ENCODE data around the gene RSPH9. TPM values are rescaled to one million over a fixed set of nuclear protein-coding genes. Genes with fewer than 3 reads are reported as not detected.
A peak's percentile ranks its signal among the peaks of the same experiment; 100 is the strongest.
"Not testable (repeated sequence)": the region's sequence is repeated elsewhere in the genome, so short reads cannot be mapped to it uniquely, and the experiment has no call there.

RSPH9 gene
- total RNA-seq, 1 donor from 2014 or later = under 0.01 TPM

GRCh38 chr6:43629505-43630300 lies 15.1 kb upstream of the RSPH9 start:
- DNase-seq (ENCODE audit: low read depth) (peak; percentile 97), FAIRE-seq (peak; percentile 89)
- H3K36me3 ChIP-seq (ENCODE audit: control insufficient read depth, insufficient read depth, low read length) = peaks cover 15% of the 10 kb centered on the region
- H3K27me3 ChIP-seq (ENCODE audit: control insufficient read depth, insufficient read depth, low read length) = no peaks in the 10 kb centered on the region
- no peak for TF ChIP-seq CTCF (IDR thresholded peaks at IDR 0.05; ENCODE audit: insufficient read depth, low read length, severe bottlenecking)
- peak overlapping the region; percentile 91 for H3K4me3 ChIP-seq (ENCODE audit: low read depth, low read length)

- FAIRE-seq = no peak
- no peaks in the 10 kb centered on the region for H3K27me3 ChIP-seq (ENCODE audit: control insufficient read depth, insufficient read depth, low read length)
- peaks cover 3% of the 10 kb centered on the region for H3K36me3 ChIP-seq (ENCODE audit: control insufficient read depth, insufficient read depth, low read length)
- TF ChIP-seq CTCF (IDR thresholded peaks at IDR 0.05; ENCODE audit: insufficient read depth, low read length, severe bottlenecking) = no peak
- no peak overlapping the region for H3K4me3 ChIP-seq (ENCODE audit: low read depth, low read length)
- DNase-seq (ENCODE audit: low read depth) = no peak
Measured at GRCh38 chr6:43630980-43631619, 13.7 kb upstream of the RSPH9 start.

GRCh38 chr6:43633002-43633401 lies 11.8 kb upstream of the RSPH9 start:
- H3K27me3 ChIP-seq (ENCODE audit: control insufficient read depth, insufficient read depth, low read length); H3K4me3 ChIP-seq (ENCODE audit: low read depth, low read length); FAIRE-seq; DNase-seq (ENCODE audit: low read depth); H3K36me3 ChIP-seq (ENCODE audit: control insufficient read depth, insufficient read depth, low read length): not testable (repeated sequence)

GRCh38 chr6:43634702-43635303 lies 10.0 kb upstream of the RSPH9 start:
- Histone ChIP-seq H3K27me3 (ENCODE audit: control insufficient read depth, insufficient read depth, low read length) (no peaks in the 10 kb centered on the region), H3K36me3 (ENCODE audit: control insufficient read depth, insufficient read depth, low read length) (peaks cover 5% of the 10 kb centered on the region), H3K4me3 (ENCODE audit: low read depth, low read length) (no peak overlapping the region)
- DNase-seq (ENCODE audit: low read depth) = no peak
- FAIRE-seq = no peak
- TF ChIP-seq CTCF (IDR thresholded peaks at IDR 0.05; ENCODE audit: insufficient read depth, low read length, severe bottlenecking) = no peak

- TF ChIP-seq CTCF (IDR thresholded peaks at IDR 0.05; ENCODE audit: insufficient read depth, low read length, severe bottlenecking) = no peak
- no peak for FAIRE-seq
- H3K36me3 ChIP-seq (ENCODE audit: control insufficient read depth, insufficient read depth, low read length) = peaks cover 10% of the 10 kb centered on the region
Measured at GRCh38 chr6:43635387-43636307, 9.2 kb upstream of the RSPH9 start, which contains the start of gene MAD2L1BP. MAD2L1BP (plus strand) TSS chr6:43635840; CDS start chr6:43635876, 36 bp downstream.

More at GRCh38 chr6:43635387-43636307, 9.2 kb upstream of the RSPH9 start, which contains the start of gene MAD2L1BP:
- Histone ChIP-seq H3K27me3 (ENCODE audit: control insufficient read depth, insufficient read depth, low read length) (no peaks in the 10 kb centered on the region), H3K4me3 (ENCODE audit: low read depth, low read length) (peak within 1 kb of the TSS; percentile 58)
- peak; percentile 47 for DNase-seq (ENCODE audit: low read depth)
